IMR-90 (cell line): ENCODE results near the gene EXOG. TPM values are rescaled to one million over a fixed set of nuclear protein-coding genes. Genes with fewer than 3 reads are reported as not detected.

ENCODE experiments used
- ATAC-seq: fragments of 200-7000 bp; cut with Tn5 transposase; 2 replicates; pipeline ENCODE4 v1.9.1; 2020; ENCODE audit warnings: low read depth, mild to moderate bottlenecking, moderate library complexity
- BruUV-seq: library from RNA; stranded (reverse); fragments of 400-500 nt; replicated peaks from 2 replicates; lab custom pipeline; 2021; lab: Mats Ljungman, UMichigan
- CTCF ChIA-PET: fragments of 300-600 bp; formaldehyde crosslinking; extraction: SDS; loops from one replicate; lab custom pipeline; 2021; ENCODE audit warnings: antibody characterized with exemption; lab: Yijun Ruan, JAX
- POLR2A ChIA-PET: fragments of 300-600 bp; sonication (Branson Sonifier 250); formaldehyde crosslinking; loops from one replicate; lab custom pipeline; 2022; ENCODE audit warnings: antibody characterized with exemption; ENCODE audit not compliant: unreplicated experiment; lab: Charles Lee
- DNase-seq: peaks from one replicate; pipeline ENCODE4 v3.0.0; 2013
- H2AFZ ChIP-seq: replicated peaks from 2 replicates; pipeline ENCODE3; 2013; ENCODE audit warnings: low read length, mild to moderate bottlenecking; ENCODE audit not compliant: poor library complexity
- H2AK5ac ChIP-seq: 2 replicates; pipeline ENCODE4 v1.6.1; 2013; ENCODE audit warnings: low read depth, low read length, inconsistent platforms
- H2AK9ac ChIP-seq: replicated peaks from 2 replicates; pipeline ENCODE3; 2013; ENCODE audit warnings: mild to moderate bottlenecking, low read depth, low read length, moderate library complexity; ENCODE audit not compliant: poor library complexity
- H2BK120ac ChIP-seq: 2 replicates; pipeline ENCODE4 v1.6.1; 2013; ENCODE audit warnings: low read depth, low read length, inconsistent platforms
- H2BK15ac ChIP-seq: 3 replicates; pipeline ENCODE4 v1.6.1; 2013; ENCODE audit warnings: low read depth, low read length, inconsistent platforms
- H2BK20ac ChIP-seq: 2 replicates; pipeline ENCODE4 v1.6.1; 2013; ENCODE audit warnings: low read depth, mild to moderate bottlenecking, inconsistent platforms, low read length, moderate library complexity
- H2BK5ac ChIP-seq: 2 replicates; pipeline ENCODE4 v1.6.1; 2013; ENCODE audit warnings: mild to moderate bottlenecking, low read depth, low read length, inconsistent platforms; ENCODE audit not compliant: poor library complexity, severe bottlenecking
- H3K14ac ChIP-seq: replicated peaks from 2 replicates; pipeline ENCODE4 v1.6.1; 2013; ENCODE audit warnings: low read depth, low read length, inconsistent platforms
- H3K18ac ChIP-seq: 2 replicates; pipeline ENCODE4 v1.6.1; 2013; ENCODE audit warnings: low read depth, low read length, control low read depth
- H3K23ac ChIP-seq: 2 replicates; pipeline ENCODE4 v1.6.1; 2013; ENCODE audit warnings: low read depth, low read length, inconsistent platforms
- H3K27ac ChIP-seq: 2 replicates; pipeline ENCODE4 v1.5.1; 2013; ENCODE audit warnings: mild to moderate bottlenecking, control low read depth, low read length; ENCODE audit not compliant: insufficient read depth
- H3K27me3 ChIP-seq: 2 replicates; pipeline ENCODE4 v1.6.1; 2013; ENCODE audit warnings: low read length; ENCODE audit not compliant: control insufficient read depth, insufficient read depth
- H3K36me3 ChIP-seq: 2 replicates; pipeline ENCODE4 v1.6.1; 2013; ENCODE audit warnings: low read length, mixed read lengths; ENCODE audit not compliant: control insufficient read depth, insufficient read depth
- H3K4ac ChIP-seq: 2 replicates; pipeline ENCODE4 v1.6.1; 2013; ENCODE audit warnings: low read depth, low read length, inconsistent platforms
- H3K4me1 ChIP-seq: 2 replicates; pipeline ENCODE4 v1.6.1; 2013; ENCODE audit warnings: low read length, mixed read lengths; ENCODE audit not compliant: control insufficient read depth, insufficient read depth
- H3K4me2 ChIP-seq: 2 replicates; pipeline ENCODE4 v1.6.1; 2013; ENCODE audit warnings: low read depth, mild to moderate bottlenecking, control low read depth, low read length, moderate library complexity
- H3K4me3 ChIP-seq: 2 replicates; pipeline ENCODE4 v1.5.1; 2013; ENCODE audit warnings: low read depth, mild to moderate bottlenecking, control low read depth, low read length, moderate library complexity; ENCODE audit not compliant: insufficient read depth
- H3K56ac ChIP-seq: 2 replicates; pipeline ENCODE4 v1.6.1; 2013; ENCODE audit warnings: low read length, inconsistent platforms; ENCODE audit not compliant: insufficient read depth; ENCODE audit errors: extremely low read depth
- H3K79me1 ChIP-seq, 2 experiments: 2 replicates each; pipeline ENCODE4 v1.6.1; 2013; ENCODE audit warnings: low read length in 2 of 2, inconsistent platforms in 1 of 2, low read depth in 1 of 2
- H3K9ac ChIP-seq: 2 replicates; pipeline ENCODE4 v1.6.1; 2013; ENCODE audit warnings: low read depth, low read length, control low read depth
- H3K9me1 ChIP-seq: 2 replicates; pipeline ENCODE4 v1.6.1; 2013; ENCODE audit warnings: low read length, inconsistent platforms; ENCODE audit not compliant: insufficient read depth
- H3K9me3 ChIP-seq: 2 replicates; pipeline ENCODE4 v1.6.1; 2013; ENCODE audit warnings: low read length; ENCODE audit not compliant: control insufficient read depth, insufficient read depth
- H4K20me1 ChIP-seq: 2 replicates; pipeline ENCODE4 v1.6.1; 2013; ENCODE audit warnings: low read length, inconsistent platforms; ENCODE audit not compliant: insufficient read depth
- H4K5ac ChIP-seq: 2 replicates; pipeline ENCODE4 v1.6.1; 2013; ENCODE audit warnings: mild to moderate bottlenecking, low read depth, low read length, control low read depth
- H4K8ac ChIP-seq, 2 experiments: 2 replicates each; pipeline ENCODE4 v1.6.1; 2013; ENCODE audit warnings: low read depth in 2 of 2, low read length in 2 of 2, control low read depth in 1 of 2, inconsistent platforms in 1 of 2
- H4K91ac ChIP-seq: 2 replicates; pipeline ENCODE4 v1.6.1; 2013; ENCODE audit warnings: low read depth, low read length, inconsistent platforms; ENCODE audit not compliant: insufficient read depth
- BHLHE40 ChIP-seq: fragments of 150-350 bp; IDR thresholded peaks from 2 replicates; pipeline ENCODE4 v1.6.1; 2016; ENCODE audit warnings: mild to moderate bottlenecking, low read depth, low read length
- CEBPB ChIP-seq: IDR thresholded peaks from 2 replicates; pipeline ENCODE4 v1.6.1; 2012; ENCODE audit warnings: low read depth, low read length, improper control_type of control experiment
- CHD1 ChIP-seq: IDR thresholded peaks from 2 replicates; pipeline ENCODE4 v1.6.1; 2012; ENCODE audit warnings: low read depth, low read length, improper control_type of control experiment
- FOS ChIP-seq: fragments of 150-350 bp; IDR thresholded peaks from 2 replicates; pipeline ENCODE4 v1.6.1; 2016; ENCODE audit warnings: low read depth, low read length
- MAFK ChIP-seq: IDR thresholded peaks from 2 replicates; pipeline ENCODE4 v1.6.1; 2012; ENCODE audit warnings: low read depth, low read length, improper control_type of control experiment
- MXI1 ChIP-seq: IDR thresholded peaks from 2 replicates; pipeline ENCODE4 v1.6.1; 2012; ENCODE audit warnings: low read depth, mild to moderate bottlenecking, low read length, moderate library complexity, borderline replicate concordance
- NFE2L2 ChIP-seq: fragments of 150-350 bp; IDR thresholded peaks from 2 replicates; pipeline ENCODE4 v1.6.1; 2016; ENCODE audit warnings: low read depth, mild to moderate bottlenecking, low read length
- POLR2A ChIP-seq: IDR thresholded peaks from 2 replicates; pipeline ENCODE4 v1.6.1; 2012; ENCODE audit warnings: mild to moderate bottlenecking, low read depth, low read length
- RAD21 ChIP-seq: IDR thresholded peaks from 2 replicates; pipeline ENCODE4 v1.6.1; 2012; ENCODE audit warnings: low read length, improper control_type of control experiment
- RCOR1 ChIP-seq: IDR thresholded peaks from 2 replicates; pipeline ENCODE4 v1.6.1; 2012; ENCODE audit warnings: mild to moderate bottlenecking, low read length, improper control_type of control experiment; ENCODE audit not compliant: insufficient replicate concordance
- RFX5 ChIP-seq: IDR thresholded peaks from 2 replicates; pipeline ENCODE4 v1.8.0; 2012; ENCODE audit warnings: low read depth, mild to moderate bottlenecking, low read length, moderate library complexity
- SMC3 ChIP-seq: fragments of 150-350 bp; IDR thresholded peaks from 2 replicates; pipeline ENCODE4 v1.6.1; 2016; ENCODE audit warnings: low read depth, mild to moderate bottlenecking, antibody characterized with exemption, low read length, moderate library complexity
- USF2 ChIP-seq: fragments of 150-350 bp; IDR thresholded peaks from 2 replicates; pipeline ENCODE4 v1.6.1; 2017; ENCODE audit warnings: mild to moderate bottlenecking, antibody characterized with exemption, low read length, low read depth
- WGBS, 2 experiments: methylation state at CpG; one replicate each; pipeline versions ENCODE4 v1.1.5 to v1.1.7; 2013; ENCODE audit warnings: missing lambda C conversion rate in 2 of 2; ENCODE audit not compliant: insufficient read length in 1 of 2; ENCODE audit errors: extremely low coverage in 2 of 2; 5-methylcytosine and 5-hydroxymethylcytosine counted together
- dilution Hi-C: fragments of 300-500 bp; cut with HindIII; formaldehyde crosslinking; loops from one replicate; pipeline ENCODE4 v1.14.3; 2018; ENCODE audit warnings: low sequenced_read_pairs; ENCODE audit not compliant: unreplicated experiment
- in situ Hi-C: fragments of 300-500 bp; cut with MboI; formaldehyde crosslinking; loops from 3 replicates; pipeline ENCODE4 v1.14.3; 2019; ENCODE audit warnings: low sequenced_read_pairs, inconsistent platforms, mixed read lengths
- intact Hi-C: fragments of 100-400 bp; cut with micrococcal nuclease; formaldehyde crosslinking; loops from 2 replicates; pipeline ENCODE4 v1.10.0; 2022
- polyA plus RNA-seq, 3 experiments: library from polyadenylated mRNA; depleted of rRNA; stranded (reverse); fragments of >200 nt; gene quantifications; 2 replicates each; pipeline ENCODE4 v1.2.3, GENCODE V29; 2012; ENCODE audit warnings: low replicate concordance in 1 of 3
- total RNA-seq: library from RNA; depleted of rRNA; stranded (reverse); fragments of >200 nt; gene quantifications from 2 replicates; pipeline ENCODE4 v1.2.3, GENCODE V29; 2012
- TF ChIP-seq, protein P1 (sequence below): conservative IDR thresholded peaks from 2 replicates; pipeline ENCODE4 v1.5.1; 2012; ENCODE audit warnings: mild to moderate bottlenecking, low read depth, low read length, improper control_type of control experiment

Gene EXOG
- total and polyA plus RNA-seq, 2 of the 4 experiments (the other 2 are of a cell fraction): 10.2 to 15.0 TPM

GRCh38 chr3:38544926-38545325 lies 48.8 kb downstream of the EXOG start (continued):
- TF ChIP-seq, protein P1, sequence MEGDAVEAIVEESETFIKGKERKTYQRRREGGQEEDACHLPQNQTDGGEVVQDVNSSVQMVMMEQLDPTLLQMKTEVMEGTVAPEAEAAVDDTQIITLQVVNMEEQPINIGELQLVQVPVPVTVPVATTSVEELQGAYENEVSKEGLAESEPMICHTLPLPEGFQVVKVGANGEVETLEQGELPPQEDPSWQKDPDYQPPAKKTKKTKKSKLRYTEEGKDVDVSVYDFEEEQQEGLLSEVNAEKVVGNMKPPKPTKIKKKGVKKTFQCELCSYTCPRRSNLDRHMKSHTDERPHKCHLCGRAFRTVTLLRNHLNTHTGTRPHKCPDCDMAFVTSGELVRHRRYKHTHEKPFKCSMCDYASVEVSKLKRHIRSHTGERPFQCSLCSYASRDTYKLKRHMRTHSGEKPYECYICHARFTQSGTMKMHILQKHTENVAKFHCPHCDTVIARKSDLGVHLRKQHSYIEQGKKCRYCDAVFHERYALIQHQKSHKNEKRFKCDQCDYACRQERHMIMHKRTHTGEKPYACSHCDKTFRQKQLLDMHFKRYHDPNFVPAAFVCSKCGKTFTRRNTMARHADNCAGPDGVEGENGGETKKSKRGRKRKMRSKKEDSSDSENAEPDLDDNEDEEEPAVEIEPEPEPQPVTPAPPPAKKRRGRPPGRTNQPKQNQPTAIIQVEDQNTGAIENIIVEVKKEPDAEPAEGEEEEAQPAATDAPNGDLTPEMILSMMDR: no peak

GRCh38 chr3:38545550-38545949 lies 49.4 kb downstream of the EXOG start:
- in situ Hi-C loops: no loop called here
- BruUV-seq: no TSS peak

More at GRCh38 chr3:38545550-38545949, 49.4 kb downstream of the EXOG start:
- H2AK5ac ChIP-seq: no peak overlapping the region
- ATAC-seq: no peak
- no peaks in the 10 kb centered on the region for H4K20me1 ChIP-seq
- no peaks in the 10 kb centered on the region for H3K9me3 ChIP-seq
- H3K27ac ChIP-seq: no peak overlapping the region
- no peak overlapping the region for H4K91ac ChIP-seq
- no peak overlapping the region for H2BK120ac ChIP-seq
- H3K4me1 ChIP-seq: no peaks in the 10 kb centered on the region; the same call in 1 of the 2 replicates
- H2AFZ ChIP-seq: no peak overlapping the region
- H2BK15ac ChIP-seq: no peak overlapping the region
- CTCF ChIA-PET: no interaction called here
- DNase-seq: no peak
- no peak overlapping the region for H3K14ac ChIP-seq
- dilution Hi-C loops (no loop called here), intact Hi-C loops (no loop called here)
- H3K18ac ChIP-seq: no peak overlapping the region
- H2AK9ac ChIP-seq: no peak overlapping the region
- H4K8ac ChIP-seq: no peak overlapping the region
- H3K4me2 ChIP-seq: no peak overlapping the region
- no peaks in the 10 kb centered on the region for H3K79me1 ChIP-seq
- H2BK20ac ChIP-seq: no peak overlapping the region
- no peak overlapping the region for H2BK5ac ChIP-seq
- H4K5ac ChIP-seq: no peak overlapping the region
- no peaks in the 10 kb centered on the region for H3K36me3 ChIP-seq
- no peak overlapping the region for H3K4me3 ChIP-seq
- peaks cover 2% of the 10 kb centered on the region; the same call in 1 of the 2 replicates for H3K27me3 ChIP-seq
- no peaks in the 10 kb centered on the region for H3K9me1 ChIP-seq
- no peak overlapping the region for H3K23ac ChIP-seq
- H3K4ac ChIP-seq: no peak overlapping the region
- no peak overlapping the region for H3K9ac ChIP-seq
- WGBS, 2 experiments: 86% methylated on average over 1 of the region's 1 CpG; no CpG with 5 or more reads in 1 of the 2 experiments
- TF ChIP-seq SMC3 (no peak), NFE2L2 (no peak), RCOR1 (no peak), RAD21 (no peak), FOS (no peak), CEBPB (no peak), CHD1 (no peak), MXI1 (no peak), RFX5 (no peak), USF2 (no peak), BHLHE40 (no peak), POLR2A (no peak), MAFK (no peak)
- TF ChIP-seq, protein P1: no peak
- POLR2A ChIA-PET: no interaction called here
- H3K56ac ChIP-seq: no peak overlapping the region
